Thyroid gland (tissue), 4 donors: ENCODE data around the gene COQ8A.

Experiments used
- CTCF ChIP-seq, 6 experiments: fragments of 200-600 bp in 3 of 6; fragments of 450-650 bp in 3 of 6; sonication (generic) in 3 of 6; IDR thresholded peaks; one replicate each; pipeline ENCODE4 v1.5.1; 2016 to 2019; ENCODE audit warnings: antibody characterized with exemption in 6 of 6, mild to moderate bottlenecking in 2 of 6, inconsistent platforms in 1 of 6, moderate library complexity in 1 of 6
- POLR2A ChIP-seq, 2 donors: fragments of 450-650 bp; IDR thresholded peaks; one replicate each; pipeline ENCODE4 v1.6.1; 2017; ENCODE audit warnings: antibody characterized with exemption in 2 of 2, mild to moderate bottlenecking in 2 of 2, moderate library complexity in 1 of 2

GRCh38 chr1:226964068-226964425, 24.0 kb downstream of the COQ8A start:
- TF ChIP-seq POLR2A (IDR thresholded peaks at IDR 0.05): no peak
- TF ChIP-seq CTCF (IDR thresholded peaks at IDR 0.05): no peak
